ENCODE measurements around the gene ITGA8. TPM values are rescaled to one million over a fixed set of nuclear protein-coding genes. Genes with fewer than 3 reads are reported as not detected.
"Not testable (repeated sequence)": the region's sequence is repeated elsewhere in the genome, so short reads cannot be mapped to it uniquely, and the experiment has no call there.

The ITGA8 gene
- total and polyA plus RNA-seq, 2 of the 4 experiments (the other 2 are of a cell fraction), result under 0.01 to 0.02 TPM

DNA sequence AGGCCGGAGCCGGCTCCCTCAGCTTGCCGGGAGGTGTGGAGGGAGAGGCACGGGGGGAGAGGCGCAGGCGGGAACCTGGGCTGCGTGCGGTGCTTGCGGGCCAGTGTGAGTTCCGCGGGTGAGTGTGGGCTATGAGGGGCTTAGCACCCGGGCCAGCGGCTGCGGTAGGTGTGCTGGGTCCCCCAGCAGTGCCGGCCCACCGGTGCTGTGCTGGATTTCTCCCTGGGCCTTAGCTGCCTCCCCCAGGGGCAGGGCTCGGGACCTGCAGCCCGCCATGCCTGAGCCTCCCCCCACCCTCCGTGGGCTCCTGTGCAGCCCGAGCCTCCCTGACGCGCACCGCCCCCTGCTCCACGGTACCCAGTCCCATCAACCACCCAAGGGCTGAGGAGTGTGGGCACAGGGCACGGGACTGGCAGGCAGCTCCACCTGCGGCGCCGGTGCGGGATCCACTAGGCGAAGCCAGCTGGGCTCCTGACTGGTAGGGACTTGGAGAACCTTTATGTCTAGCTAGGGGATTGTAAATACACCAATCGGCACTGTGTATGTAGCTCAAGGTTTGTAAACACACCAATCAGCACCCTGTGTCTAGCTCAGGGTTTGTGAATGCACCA lies 184.7 kb downstream of the ITGA8 start:
- H3K14ac ChIP-seq (replicated peaks; ENCODE audit: low read depth, low read length); H3K18ac ChIP-seq (ENCODE audit: low read depth, low read length); DNase-seq; H2BK120ac ChIP-seq (ENCODE audit: low read depth, low read length); H3K4me2 ChIP-seq (ENCODE audit: low read depth, low read length); POLR2A ChIA-PET (ENCODE audit: unreplicated experiment); H4K5ac ChIP-seq (ENCODE audit: low read depth, low read length); H3K9ac ChIP-seq (ENCODE audit: low read depth, low read length); in situ Hi-C loops (cut with MboI; ENCODE audit: low sequenced_read_pairs); H2AK9ac ChIP-seq (replicated peaks; ENCODE audit: low read depth, low read length, poor library complexity); H2BK5ac ChIP-seq (ENCODE audit: low read depth, low read length, poor library complexity, severe bottlenecking); H4K20me1 ChIP-seq (ENCODE audit: insufficient read depth, low read length); ATAC-seq (ENCODE audit: low read depth); H3K27me3 ChIP-seq (ENCODE audit: control insufficient read depth, insufficient read depth, low read length); dilution Hi-C loops (cut with HindIII; ENCODE audit: low sequenced_read_pairs, unreplicated experiment); H3K4me1 ChIP-seq (ENCODE audit: control insufficient read depth, insufficient read depth, low read length); H3K4me3 ChIP-seq (ENCODE audit: insufficient read depth, low read depth, low read length); CTCF ChIA-PET; H2AFZ ChIP-seq (replicated peaks; ENCODE audit: low read length, poor library complexity); H3K4ac ChIP-seq (ENCODE audit: low read depth, low read length); H2AK5ac ChIP-seq (ENCODE audit: low read depth, low read length); H4K8ac ChIP-seq (ENCODE audit: low read depth in 2 of 2, low read length in 2 of 2); H3K79me1 ChIP-seq (ENCODE audit: low read depth in 1 of 2, low read length in 2 of 2); BruUV-seq (replicated peaks); H3K9me1 ChIP-seq (ENCODE audit: insufficient read depth, low read length); H4K91ac ChIP-seq (ENCODE audit: insufficient read depth, low read depth, low read length); H2BK20ac ChIP-seq (ENCODE audit: low read depth, low read length); H3K27ac ChIP-seq (ENCODE audit: insufficient read depth, low read length); H3K36me3 ChIP-seq (ENCODE audit: control insufficient read depth, insufficient read depth, low read length); H3K9me3 ChIP-seq (ENCODE audit: control insufficient read depth, insufficient read depth, low read length); H3K23ac ChIP-seq (ENCODE audit: low read depth, low read length); H2BK15ac ChIP-seq (ENCODE audit: low read depth, low read length); H3K56ac ChIP-seq (ENCODE audit: extremely low read depth, insufficient read depth, low read length); intact Hi-C loops (cut with micrococcal nuclease): not testable (repeated sequence)
- WGBS, 2 experiments (ENCODE audit: extremely low coverage in 2 of 2, insufficient read length in 1 of 2), result no CpG with 5 or more reads among the region's 31 CpGs
